BLaER1 (cell line): Measurements from ENCODE around the gene RPL28.
A peak's percentile ranks its signal among the peaks of the same experiment; 100 is the strongest.

Experiments
- H3K27ac ChIP-seq: shearing (Covaris generic); formaldehyde crosslinking; 2 replicates; pipeline ENCODE4 v1.8.1; 2022
- H3K27me3 ChIP-seq: shearing (Covaris generic); formaldehyde crosslinking; 2 replicates; pipeline ENCODE4 v1.8.1; 2022
- H3K36me3 ChIP-seq: shearing (Covaris generic); formaldehyde crosslinking; 2 replicates; pipeline ENCODE4 v1.8.1; 2022
- H3K4me1 ChIP-seq: shearing (Covaris generic); formaldehyde crosslinking; 2 replicates; pipeline ENCODE4 v1.8.1; 2022
- H3K4me2 ChIP-seq: shearing (Covaris generic); formaldehyde crosslinking; 2 replicates; pipeline ENCODE4 v1.8.1; 2022
- H3K4me3 ChIP-seq: shearing (Covaris generic); formaldehyde crosslinking; 2 replicates; pipeline ENCODE4 v1.8.1; 2022
- H3K9ac ChIP-seq: shearing (Covaris generic); formaldehyde crosslinking; 2 replicates; pipeline ENCODE4 v1.8.1; 2022
- H3K9me3 ChIP-seq: shearing (Covaris generic); formaldehyde crosslinking; 2 replicates; pipeline ENCODE4 v1.8.1; 2022
- H4K20me1 ChIP-seq: shearing (Covaris generic); formaldehyde crosslinking; 2 replicates; pipeline ENCODE4 v1.8.1; 2022
- Cebpa-rat ChIP-seq: shearing (Covaris generic); IDR thresholded peaks from 2 replicates; pipeline ENCODE4 v1.8.1; 2022

Gene RPL28

DNA sequence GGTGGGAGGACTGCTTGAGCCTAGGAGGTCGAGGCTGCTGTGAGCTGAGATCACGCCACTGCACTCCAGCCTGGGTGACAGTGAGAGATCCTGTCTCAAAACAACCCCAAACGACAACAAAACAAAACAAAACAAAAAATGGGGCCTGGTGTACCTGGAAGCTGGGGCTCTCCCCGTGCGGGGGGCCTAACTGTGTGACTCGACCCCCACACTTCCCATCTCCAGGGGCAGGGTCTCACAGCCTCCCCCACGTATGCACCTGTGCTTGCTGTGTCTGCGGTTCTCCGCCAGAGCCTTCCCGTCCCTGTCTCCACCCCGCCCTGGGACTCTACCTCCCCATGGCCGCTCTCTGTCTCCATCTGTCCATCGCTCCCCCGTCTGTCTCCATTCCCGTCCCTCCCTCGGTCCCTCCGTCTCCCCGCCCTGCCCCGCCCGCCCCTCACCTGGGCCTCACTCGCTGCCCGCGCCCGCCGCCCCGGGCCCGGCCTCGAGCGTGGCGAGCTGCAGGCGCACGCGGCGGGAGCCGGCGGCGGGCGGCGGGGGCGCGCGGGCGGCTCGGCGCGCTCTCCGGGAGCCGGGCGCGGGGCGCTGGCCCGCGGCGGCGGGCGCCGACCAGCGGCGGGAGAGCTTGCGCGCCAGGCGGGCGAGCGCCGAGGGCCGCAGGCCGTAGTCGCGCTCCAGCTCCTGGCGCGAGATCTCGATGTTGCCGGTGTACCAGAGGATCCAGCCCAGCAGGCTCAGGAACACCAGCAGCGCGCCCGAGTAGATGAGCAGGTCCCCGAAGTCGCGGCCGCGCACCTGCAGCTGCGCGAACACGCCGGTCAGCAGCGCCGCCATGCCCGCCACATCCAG lies 2.2 kb upstream of the RPL28 start:
- H3K9ac ChIP-seq: peak overlapping the region; percentile 99
- H3K36me3 ChIP-seq: peaks cover 22% of the 10 kb centered on the region
- no peak for TF ChIP-seq Cebpa-rat
- no peaks in the 10 kb centered on the region for H3K27me3 ChIP-seq
- H3K4me1 ChIP-seq: peaks cover 48% of the 10 kb centered on the region
- H4K20me1 ChIP-seq: peaks cover 27% of the 10 kb centered on the region
- H3K27ac ChIP-seq: peak overlapping the region; percentile 96
- peak overlapping the region; percentile 99 for H3K4me2 ChIP-seq
- H3K9me3 ChIP-seq: no peaks in the 10 kb centered on the region
- H3K4me3 ChIP-seq: peak overlapping the region; percentile 92

DNA sequence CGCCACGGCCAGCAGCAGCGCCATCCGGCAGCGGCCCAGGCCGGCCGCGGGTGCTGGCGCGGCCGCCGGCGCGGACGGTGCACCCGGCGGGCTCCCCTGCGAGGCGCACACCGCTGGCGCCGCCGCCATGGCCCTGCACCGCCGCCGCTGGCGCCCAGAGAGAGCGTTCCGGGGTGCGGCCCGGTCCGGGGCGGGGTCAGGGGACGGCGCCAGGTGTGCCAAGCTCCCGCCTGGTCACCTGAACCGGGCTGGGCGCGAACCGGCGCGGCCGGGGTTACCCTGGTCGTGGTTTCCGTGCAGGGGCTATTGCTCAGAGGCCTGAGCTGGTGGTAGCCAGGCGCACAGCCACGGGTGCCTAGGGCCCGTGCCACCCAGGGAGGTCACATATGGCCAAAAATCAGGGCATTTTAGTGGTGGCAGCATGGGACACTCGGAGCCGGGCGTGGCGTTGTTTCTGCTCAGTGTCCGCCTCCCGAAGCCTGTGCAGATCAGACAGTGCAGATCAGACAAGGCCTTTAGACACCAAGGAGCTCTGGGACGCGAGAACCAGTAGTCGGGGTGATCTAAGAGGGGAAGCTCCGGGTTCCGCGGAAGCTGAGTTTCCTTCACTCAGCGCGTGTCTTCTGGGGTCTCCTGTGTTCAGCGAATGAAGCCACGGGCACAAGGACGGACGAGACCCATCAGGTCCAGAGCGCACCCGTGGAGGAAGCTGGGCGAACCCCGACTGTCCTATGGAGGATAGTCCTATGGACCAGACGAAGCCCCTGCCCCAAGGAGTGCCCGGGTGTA lies 1.4 kb upstream of the RPL28 start, which contains the start of gene TMEM238:
Gene TMEM238, minus strand, starts transcription at position 162 of the 789 bp plus-strand sequence. Its CDS starts 33 bp downstream, at position 129.
- peaks cover 36% of the 10 kb centered on the region for H4K20me1 ChIP-seq
- H3K9me3 ChIP-seq: no peaks in the 10 kb centered on the region
- H3K36me3 ChIP-seq: peaks cover 30% of the 10 kb centered on the region
- peak within 1 kb of the TSS; percentile 96 for H3K27ac ChIP-seq
- TF ChIP-seq Cebpa-rat: no peak
- H3K27me3 ChIP-seq: no peaks in the 10 kb centered on the region
- H3K4me3 ChIP-seq: peak within 1 kb of the TSS; percentile 92
- H3K4me2 ChIP-seq: peak within 1 kb of the TSS; percentile 99
- H3K4me1 ChIP-seq: peaks cover 56% of the 10 kb centered on the region
- H3K9ac ChIP-seq: peak within 1 kb of the TSS; percentile 99

DNA sequence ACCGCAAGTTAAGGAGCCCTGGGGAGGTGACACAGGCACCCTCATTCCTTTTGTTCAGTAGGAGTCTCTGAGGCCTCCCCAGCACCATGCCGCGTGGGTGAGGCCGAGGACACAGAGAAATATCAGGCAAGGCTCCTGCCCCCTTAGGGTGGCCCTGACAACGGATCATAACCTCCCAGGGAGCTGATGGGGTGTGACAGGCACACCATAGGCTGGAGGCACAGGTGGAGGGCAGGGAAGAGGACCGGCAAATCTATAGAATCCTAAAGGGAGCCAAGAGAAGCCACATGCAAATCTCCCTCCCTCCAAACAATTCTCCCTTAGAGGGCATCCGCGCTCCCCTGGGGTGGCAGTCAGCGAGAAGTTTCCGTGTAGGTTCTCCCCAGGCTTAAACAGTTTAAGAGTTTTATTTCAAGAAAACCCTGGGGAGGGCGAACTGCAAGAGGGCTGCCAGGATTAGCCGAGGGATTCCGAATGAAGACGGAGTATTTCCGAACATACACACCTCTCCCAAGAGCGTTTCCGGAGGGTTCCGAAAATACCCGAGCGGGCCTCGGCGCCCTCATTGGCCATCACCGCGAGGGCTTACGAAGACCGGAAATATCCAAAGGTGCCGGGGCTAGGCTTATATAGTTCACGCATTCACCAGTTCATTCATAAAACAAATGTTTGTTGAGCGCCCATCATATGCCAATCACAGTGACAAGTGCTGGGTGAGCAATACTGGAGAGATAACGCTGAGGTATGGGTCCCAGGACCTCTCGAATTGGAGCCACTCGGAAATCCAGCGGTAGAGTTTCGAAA lies 610 bp upstream of the RPL28 start:
- peak overlapping the region; percentile 99 for H3K4me2 ChIP-seq
- no peaks in the 10 kb centered on the region for H3K27me3 ChIP-seq
- H3K4me1 ChIP-seq: peaks cover 64% of the 10 kb centered on the region
- peak overlapping the region; percentile 92 for H3K4me3 ChIP-seq
- peaks cover 38% of the 10 kb centered on the region for H3K36me3 ChIP-seq
- peak overlapping the region; percentile 99 for H3K9ac ChIP-seq
- H4K20me1 ChIP-seq: peaks cover 44% of the 10 kb centered on the region
- no peak for TF ChIP-seq Cebpa-rat
- H3K27ac ChIP-seq: peak overlapping the region; percentile 96
- no peaks in the 10 kb centered on the region for H3K9me3 ChIP-seq

DNA sequence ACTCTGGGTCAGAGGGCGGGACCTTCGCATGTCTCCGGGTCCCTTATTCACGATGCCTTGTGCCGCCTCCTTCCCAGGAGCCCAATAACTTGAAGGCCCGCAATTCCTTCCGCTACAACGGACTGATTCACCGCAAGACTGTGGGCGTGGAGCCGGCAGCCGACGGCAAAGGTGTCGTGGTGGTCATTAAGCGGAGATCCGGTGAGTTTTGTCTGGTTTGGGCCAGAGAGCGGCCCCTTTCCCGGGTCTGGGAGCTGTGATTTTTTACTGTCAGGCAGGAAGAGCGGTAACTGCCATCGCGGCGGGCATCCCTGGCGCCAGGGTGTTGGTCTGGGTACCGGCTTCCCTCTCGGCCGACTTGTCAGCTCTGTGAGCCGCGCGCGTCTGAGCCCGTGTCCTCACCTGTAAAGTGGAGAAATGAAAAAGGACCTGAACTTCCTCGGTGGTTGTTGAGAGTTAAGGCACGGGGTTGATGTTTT lies 800 bp downstream of the RPL28 start:
- TF ChIP-seq Cebpa-rat: no peak
- Histone ChIP-seq H3K36me3 (peaks cover 52% of the 10 kb centered on the region), H3K27ac (peak overlapping the region; percentile 96), H3K9ac (peak overlapping the region; percentile 99), H3K4me2 (peak overlapping the region; percentile 96), H3K4me1 (peaks cover 76% of the 10 kb centered on the region), H3K27me3 (no peaks in the 10 kb centered on the region), H3K4me3 (peak overlapping the region; percentile 92), H4K20me1 (peaks cover 58% of the 10 kb centered on the region), H3K9me3 (no peaks in the 10 kb centered on the region)

DNA sequence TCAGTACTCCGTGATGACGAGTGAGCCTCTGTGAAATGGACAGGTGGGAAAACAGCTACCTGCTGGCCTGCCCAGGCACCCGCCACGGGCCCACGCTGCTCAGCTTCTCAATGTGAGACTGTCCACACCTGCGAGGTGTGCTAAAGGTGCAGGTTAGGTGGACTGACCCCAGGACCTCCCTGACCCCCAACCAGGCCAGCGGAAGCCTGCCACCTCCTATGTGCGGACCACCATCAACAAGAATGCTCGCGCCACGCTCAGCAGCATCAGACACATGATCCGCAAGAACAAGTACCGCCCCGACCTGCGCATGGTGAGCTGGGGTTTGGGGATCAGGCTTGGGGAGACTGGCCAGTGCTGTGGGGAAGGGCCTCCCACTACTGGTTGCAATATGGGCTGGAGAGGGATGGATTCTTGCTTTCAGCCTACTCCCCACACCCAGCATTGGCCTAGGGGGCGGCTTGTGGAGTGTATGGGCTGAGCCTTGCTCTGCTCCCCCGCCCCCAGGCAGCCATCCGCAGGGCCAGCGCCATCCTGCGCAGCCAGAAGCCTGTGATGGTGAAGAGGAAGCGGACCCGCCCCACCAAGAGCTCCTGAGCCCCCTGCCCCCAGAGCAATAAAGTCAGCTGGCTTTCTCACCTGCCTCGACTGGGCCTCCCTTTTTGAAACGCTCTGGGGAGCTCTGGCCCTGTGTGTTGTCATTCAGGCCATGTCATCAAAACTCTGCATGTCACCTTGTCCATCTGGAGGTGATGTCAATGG lies 2.2 kb downstream of the RPL28 start:
- H3K36me3 ChIP-seq: peaks cover 65% of the 10 kb centered on the region

DNA sequence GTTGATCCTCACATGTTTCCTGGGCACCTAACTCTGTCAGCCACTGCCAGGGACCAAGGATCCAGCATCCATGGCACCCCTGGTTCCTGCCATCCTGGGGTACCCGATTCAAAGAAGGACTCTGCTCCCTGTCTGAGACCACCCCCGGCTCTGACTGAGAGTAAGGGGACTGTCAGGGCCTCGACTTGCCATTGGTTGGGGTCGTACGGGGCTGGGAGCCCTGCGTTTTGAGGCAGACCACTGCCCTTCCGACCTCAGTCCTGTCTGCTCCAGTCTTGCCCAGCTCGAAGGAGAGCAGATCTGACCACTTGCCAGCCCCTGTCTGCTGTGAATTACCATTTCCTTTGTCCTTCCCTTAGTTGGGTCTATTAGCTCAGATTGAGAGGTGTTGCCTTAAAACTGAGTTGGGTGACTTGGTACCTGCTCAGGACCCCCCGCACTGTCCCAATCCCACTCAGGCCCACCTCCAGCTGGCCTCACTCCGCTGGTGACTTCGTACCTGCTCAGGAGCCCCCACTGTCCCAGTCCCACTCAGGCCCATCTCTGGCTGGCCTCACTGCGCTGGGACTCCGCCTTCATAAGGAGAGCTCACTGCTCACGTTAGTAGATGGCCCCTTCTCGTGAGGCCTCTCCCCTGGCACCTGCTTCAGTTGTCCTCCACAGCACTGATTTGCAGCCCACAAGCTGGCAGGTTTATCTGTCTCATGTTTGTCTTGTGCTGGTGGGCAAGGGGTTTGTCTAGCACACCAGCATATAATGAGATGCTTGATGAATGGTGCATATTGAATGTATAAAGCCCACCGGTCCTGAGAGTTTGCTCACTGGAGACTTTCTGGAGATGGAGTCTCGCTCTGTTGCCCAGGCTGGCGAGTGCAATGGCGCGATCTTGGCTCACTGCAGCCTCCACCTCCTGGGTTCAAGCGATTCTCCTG lies 3.9 kb downstream of the RPL28 start:
- Histone ChIP-seq H3K36me3 (peaks cover 65% of the 10 kb centered on the region), H3K9me3 (no peaks in the 10 kb centered on the region), H3K4me2 (peak overlapping the region; percentile 96), H3K4me3 (no peak overlapping the region), H4K20me1 (peaks cover 87% of the 10 kb centered on the region), H3K4me1 (peaks cover 62% of the 10 kb centered on the region), H3K27ac (no peak overlapping the region), H3K27me3 (no peaks in the 10 kb centered on the region), H3K9ac (peak overlapping the region; percentile 99)
- TF ChIP-seq Cebpa-rat: no peak

More for the DNA sequence above, 2.2 kb downstream of the RPL28 start:
- Histone ChIP-seq H3K27ac (no peak overlapping the region; the same call in 1 of the 2 replicates), H3K9me3 (no peaks in the 10 kb centered on the region), H3K4me1 (peaks cover 73% of the 10 kb centered on the region), H3K9ac (peak overlapping the region; percentile 99), H3K4me3 (peak overlapping the region; percentile 92), H4K20me1 (peaks cover 72% of the 10 kb centered on the region), H3K27me3 (no peaks in the 10 kb centered on the region), H3K4me2 (peak overlapping the region; percentile 96)
- no peak for TF ChIP-seq Cebpa-rat

DNA sequence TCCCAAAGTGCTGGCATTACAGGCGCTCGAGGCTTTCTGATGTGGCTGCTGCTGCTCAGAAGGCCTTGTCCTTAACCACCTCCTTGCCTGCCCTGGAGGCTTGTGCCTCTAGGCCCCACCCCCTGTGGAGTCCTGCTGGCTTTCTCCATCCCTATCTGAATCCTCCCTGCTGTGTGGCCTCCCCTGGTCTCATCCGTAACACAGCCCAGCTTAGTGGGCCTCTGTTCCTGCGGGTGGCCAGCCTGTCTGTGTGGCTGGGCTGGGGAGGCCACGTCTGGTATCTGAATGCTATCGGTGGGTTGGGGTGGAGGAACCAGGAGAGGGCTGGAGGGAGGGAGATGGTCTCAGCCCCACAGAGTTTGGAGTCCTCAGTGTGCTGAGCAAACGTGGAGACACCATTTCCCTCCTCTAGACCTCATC lies 4.7 kb downstream of the RPL28 start:
- H3K4me2 ChIP-seq: peak overlapping the region; percentile 19; the same call in 1 of the 2 replicates
- peaks cover 59% of the 10 kb centered on the region for H3K4me1 ChIP-seq
- no peaks in the 10 kb centered on the region for H3K27me3 ChIP-seq
- 0 out of 2 replicates have a peak overlapping the region, but pooled peaks have one; percentile 2 for H3K9ac ChIP-seq
- H3K27ac ChIP-seq: no peak overlapping the region
- TF ChIP-seq Cebpa-rat: no peak
- H3K36me3 ChIP-seq: peaks cover 65% of the 10 kb centered on the region
- no peak overlapping the region for H3K4me3 ChIP-seq
- H3K9me3 ChIP-seq: no peaks in the 10 kb centered on the region
- peaks cover 93% of the 10 kb centered on the region for H4K20me1 ChIP-seq

DNA sequence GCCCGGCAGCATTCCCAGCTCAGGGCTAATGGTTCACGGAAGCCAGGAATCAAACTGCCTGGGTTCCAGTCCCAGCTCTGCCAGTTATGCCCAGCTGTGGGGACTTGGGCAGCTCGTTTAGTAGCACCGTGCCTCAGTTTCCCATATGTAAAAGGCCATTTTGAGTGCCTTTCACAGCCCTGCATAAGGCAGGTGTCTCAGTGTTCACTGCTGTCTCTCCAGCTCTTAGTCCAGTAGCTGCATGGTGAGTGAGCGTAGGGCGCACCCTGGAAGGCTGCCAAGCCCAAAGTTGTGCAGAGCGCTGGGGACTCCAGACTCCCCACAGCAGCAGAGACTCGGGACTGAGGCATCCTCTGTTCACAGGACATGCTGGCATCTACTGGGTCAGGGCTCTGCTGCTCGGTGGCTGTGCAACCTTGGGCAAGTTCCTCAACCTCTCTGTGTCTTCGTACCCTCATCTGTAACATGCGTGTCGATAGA lies 5.5 kb downstream of the RPL28 start:
- H3K4me3 ChIP-seq: no peak overlapping the region
- H4K20me1 ChIP-seq: peaks cover 88% of the 10 kb centered on the region
- peak overlapping the region; percentile 23 for H3K4me2 ChIP-seq
- peaks cover 59% of the 10 kb centered on the region for H3K4me1 ChIP-seq
- no peaks in the 10 kb centered on the region for H3K27me3 ChIP-seq
- no peak overlapping the region for H3K27ac ChIP-seq
- 0 out of 2 replicates have a peak overlapping the region, but pooled peaks have one; percentile 2 for H3K9ac ChIP-seq
- no peak for TF ChIP-seq Cebpa-rat
- H3K9me3 ChIP-seq: no peaks in the 10 kb centered on the region
- peaks cover 65% of the 10 kb centered on the region for H3K36me3 ChIP-seq
